ENCODE measurements around the gene TENT5A.

The TENT5A gene

GRCh38 chr6:81735756-81736380 lies 16.6 kb downstream of the TENT5A start:
- no peak for TF ChIP-seq CTCF (IDR thresholded peaks at IDR 0.05; ENCODE audit: insufficient read depth, low read length, missing control alignments)
- ChIA-PET CTCF (no interaction called here), POLR2A (no interaction called here)
- DNase-seq (ENCODE audit: low read depth, low spot score), result no peak
- no peak overlapping the region for H3K4me3 ChIP-seq (ENCODE audit: low read depth, low read length)

GRCh38 chr6:81734500-81735150 lies 17.9 kb downstream of the TENT5A start:
- POLR2A ChIA-PET, result no interaction called here
- H3K4me3 ChIP-seq (ENCODE audit: low read depth, low read length), result no peak overlapping the region
- no peak for DNase-seq (ENCODE audit: low read depth, low spot score)
- TF ChIP-seq CTCF (IDR thresholded peaks at IDR 0.05; ENCODE audit: insufficient read depth, low read length, missing control alignments), result no peak
- CTCF ChIA-PET, result interaction anchor here (1.1 kb wide), 1 partner anchor 12 kb away, joined by 3 read pairs; no protein-coding TSS in a partner anchor

GRCh38 chr6:81734081-81734480 lies 18.4 kb downstream of the TENT5A start:
- POLR2A ChIA-PET, result no interaction called here
- no peak for DNase-seq (ENCODE audit: low read depth, low spot score)
- CTCF ChIA-PET, result interaction anchor here (1.0 to 1.1 kb wide), 2 partner anchors 12 to 307 kb away, joined by 3 read pairs; no protein-coding TSS in a partner anchor
- no peak for TF ChIP-seq CTCF (IDR thresholded peaks at IDR 0.05; ENCODE audit: insufficient read depth, low read length, missing control alignments)
- no peak overlapping the region for H3K4me3 ChIP-seq (ENCODE audit: low read depth, low read length)

- POLR2A ChIA-PET, result interaction anchor here (1.0 kb wide), 1 partner anchor 21 kb away, joined by 3 read pairs; the partner anchor contains the start of gene TENT5A
- no peak for DNase-seq (ENCODE audit: low read depth, low spot score)
- no peak overlapping the region for H3K4me3 ChIP-seq (ENCODE audit: low read depth, low read length)
- CTCF ChIA-PET, result no interaction called here
- TF ChIP-seq CTCF (IDR thresholded peaks at IDR 0.05; ENCODE audit: insufficient read depth, low read length, missing control alignments), result no peak
Observed at GRCh38 chr6:81731814-81732213, 20.7 kb downstream of the TENT5A start.

GRCh38 chr6:81727876-81728517 lies 24.5 kb downstream of the TENT5A start:
- ChIA-PET CTCF (interaction anchor here (1.5 kb wide), 1 partner anchor 10 kb away, joined by 3 read pairs; no protein-coding TSS in a partner anchor), POLR2A (no interaction called here)
- TF ChIP-seq CTCF (IDR thresholded peaks at IDR 0.05; ENCODE audit: insufficient read depth, low read length, missing control alignments), result no peak
- H3K4me3 ChIP-seq (ENCODE audit: low read depth, low read length), result no peak overlapping the region
- no peak for DNase-seq (ENCODE audit: low read depth, low spot score)

GRCh38 chr6:81725127-81725526 lies 27.4 kb downstream of the TENT5A start:
- no peak for TF ChIP-seq CTCF (IDR thresholded peaks at IDR 0.05; ENCODE audit: insufficient read depth, low read length, missing control alignments)
- CTCF ChIA-PET, result no interaction called here
- H3K4me3 ChIP-seq (ENCODE audit: low read depth, low read length), result no peak overlapping the region
- POLR2A ChIA-PET, result no interaction called here
- no peak for DNase-seq (ENCODE audit: low read depth, low spot score)

All from AG04449 (cell line).